ENCODE measurements around the gene SSNA1. TPM values are rescaled to one million over a fixed set of nuclear protein-coding genes. Genes with fewer than 3 reads are reported as not detected.
"Not testable (repeated sequence)": the region's sequence is repeated elsewhere in the genome, so short reads cannot be mapped to it uniquely, and the experiment has no call there.

The SSNA1 gene
- total RNA-seq, 4 donors from 2014 or later = 79.2 to 112 (median 93.1) TPM

- TF ChIP-seq POLR2A (IDR thresholded peaks at IDR 0.05) (no peak), CTCF (IDR thresholded peaks at IDR 0.05) (no peak)
- no peak for DNase-seq (ENCODE audit: low spot score in 2 of 2)
- 66 to 74% methylated on average over 17 of the region's 18 CpGs for WGBS, 2 donors
- intact Hi-C loops (cut with DNase I; ENCODE audit: low total_unique reads) = no loop called here
- no peak overlapping the region for H3K4me3 ChIP-seq (ENCODE audit: low read depth, poor library complexity, severe bottlenecking)
These were observed 46.4 kb downstream of the SSNA1 start for GRCh38 chr9:137234758-137235423.

DNA sequence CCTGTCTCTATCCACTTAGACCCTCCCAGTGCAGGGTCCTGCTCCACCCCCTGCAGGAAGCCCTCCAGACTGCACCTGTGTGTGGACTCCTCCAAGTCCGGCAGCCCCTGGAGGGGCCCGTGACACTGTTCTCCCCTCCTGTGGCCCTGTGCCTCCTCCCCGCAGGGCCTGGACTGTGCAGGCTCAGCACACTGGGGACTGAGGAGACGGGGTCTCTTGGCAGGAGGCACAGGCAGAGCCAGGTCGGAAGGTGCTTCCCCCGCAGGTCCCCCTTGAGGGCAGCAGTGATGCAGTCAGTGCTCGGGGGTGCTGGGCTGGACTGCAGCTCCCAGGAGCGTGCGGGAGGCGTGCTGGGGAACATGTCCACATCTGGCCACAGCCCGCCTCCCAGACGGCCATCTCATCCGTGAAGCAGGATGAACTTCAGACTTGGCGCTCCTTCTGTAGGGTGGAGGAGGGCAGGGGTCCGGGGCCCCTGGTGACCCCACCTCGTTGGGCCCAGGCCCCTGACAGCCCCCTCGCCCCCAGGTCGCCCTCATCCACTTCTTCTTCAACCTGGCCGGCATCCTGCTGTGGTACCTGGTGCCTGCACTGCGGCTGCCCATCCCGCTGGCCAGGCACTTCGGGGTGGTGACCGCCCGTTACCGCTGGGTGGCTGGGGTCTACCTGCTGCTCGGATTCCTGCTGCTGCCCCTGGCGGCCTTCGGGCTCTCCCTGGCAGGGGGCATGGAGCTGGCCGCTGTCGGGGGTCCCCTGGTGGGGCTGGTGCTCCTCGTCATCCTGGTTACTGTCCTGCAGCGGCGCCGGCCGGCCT, 47.2 kb downstream of the SSNA1 start:
- intact Hi-C loops (cut with DNase I; ENCODE audit: low total_unique reads) = no loop called here
- H3K4me3 ChIP-seq (ENCODE audit: low read depth, poor library complexity, severe bottlenecking) = no peak overlapping the region
- WGBS, 2 donors = 72 to 75% methylated on average over 18 to 32 of the region's 35 CpGs
- TF ChIP-seq POLR2A (IDR thresholded peaks at IDR 0.05) (no peak), CTCF (IDR thresholded peaks at IDR 0.05) (no peak)
- DNase-seq (ENCODE audit: low spot score in 2 of 2) = no peak

GRCh38 chr9:137236238-137236935, 47.9 kb downstream of the SSNA1 start:
- WGBS, 2 donors = 22 to 35% methylated on average over 18 to 21 of the region's 31 CpGs
- peak; percentile 75 to 95 for DNase-seq (ENCODE audit: low spot score in 2 of 2)
- intact Hi-C loops (cut with DNase I; ENCODE audit: low total_unique reads) = no loop called here
- TF ChIP-seq CTCF (IDR thresholded peaks at IDR 0.05) = peak in 1 of 3 donors; percentile 64
- no peak for TF ChIP-seq POLR2A (IDR thresholded peaks at IDR 0.05)
- no peak overlapping the region for H3K4me3 ChIP-seq (ENCODE audit: low read depth, poor library complexity, severe bottlenecking)

- TF ChIP-seq CTCF (IDR thresholded peaks at IDR 0.05) (no peak), POLR2A (IDR thresholded peaks at IDR 0.05) (no peak)
- intact Hi-C loops (cut with DNase I; ENCODE audit: low total_unique reads) = no loop called here
- H3K4me3 ChIP-seq (ENCODE audit: low read depth, poor library complexity, severe bottlenecking) = no peak overlapping the region
- WGBS, 2 donors = 42 to 95% methylated on average over 2 to 11 of the region's 11 CpGs
- no peak for DNase-seq (ENCODE audit: low spot score in 2 of 2)
These were observed 48.5 kb downstream of the SSNA1 start for GRCh38 chr9:137236936-137237421.

GRCh38 chr9:137237759-137238726, 49.6 kb downstream of the SSNA1 start:
- intact Hi-C loops (cut with DNase I; ENCODE audit: low total_unique reads) = no loop called here
- no peak overlapping the region for H3K4me3 ChIP-seq (ENCODE audit: low read depth, poor library complexity, severe bottlenecking)
- WGBS, 2 donors = 49 to 55% methylated on average over 8 to 13 of the region's 13 CpGs
- TF ChIP-seq CTCF (IDR thresholded peaks at IDR 0.05) (no peak), POLR2A (IDR thresholded peaks at IDR 0.05) (no peak)
- no peak for DNase-seq (ENCODE audit: low spot score in 2 of 2)

DNA sequence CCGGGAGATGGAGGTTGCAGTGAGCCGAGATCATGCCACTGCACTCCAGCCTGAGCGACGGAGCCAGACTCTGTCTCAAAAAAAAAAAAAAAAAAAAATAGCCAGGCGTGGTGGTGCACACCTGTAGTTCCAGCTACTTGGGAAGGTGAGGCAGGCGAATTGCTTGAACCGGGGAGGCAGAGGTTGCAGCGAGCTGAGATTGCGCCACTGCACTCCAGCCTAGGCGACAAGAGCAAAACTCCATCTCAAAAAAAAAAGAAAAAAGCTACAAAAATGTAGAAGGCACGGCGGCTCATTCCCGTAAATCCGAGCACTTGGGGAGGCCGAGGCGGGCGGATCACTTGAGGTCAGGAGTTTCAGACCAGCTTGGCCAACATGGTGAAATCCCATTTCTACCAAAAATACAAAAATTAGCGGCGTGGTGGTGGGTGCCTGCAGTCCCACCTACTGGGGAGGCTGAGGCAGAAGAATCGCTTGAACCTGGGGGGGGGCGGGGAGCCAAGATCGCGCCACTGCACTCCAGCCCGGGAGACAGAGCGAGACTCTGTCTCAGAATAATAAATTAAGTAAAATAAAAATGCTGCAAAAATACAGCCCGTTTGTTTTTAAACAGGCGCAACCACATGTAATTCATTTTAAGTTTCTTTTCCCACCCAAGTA, 51.2 kb downstream of the SSNA1 start:
- DNase-seq (ENCODE audit: low spot score in 2 of 2); intact Hi-C loops (cut with DNase I; ENCODE audit: low total_unique reads): not testable (repeated sequence)
- WGBS, 2 donors = 46 to 57% methylated on average over 27 of the region's 27 CpGs
- peak overlapping the region; percentile 37 for H3K4me3 ChIP-seq (ENCODE audit: low read depth, poor library complexity, severe bottlenecking)

Data from lower leg skin (tissue), 4 donors.